DND-41 (cell line): ENCODE data around the gene TMEM242.

Source experiments
- ATAC-seq: fragments of 200-7000 bp; cut with Tn5 transposase; 3 replicates; pipeline ENCODE4 v1.9.1; 2021; ENCODE audit warnings: low read depth; ENCODE audit not compliant: insufficient read depth
- DNase-seq: peaks from one replicate; pipeline ENCODE4 v3.0.0-alpha.2; 2020
- H2AFZ ChIP-seq: 2 replicates; pipeline ENCODE4 v1.6.0; 2012; ENCODE audit warnings: low read depth, low read length
- H3K27ac ChIP-seq: 2 replicates; pipeline ENCODE4 v1.5.1; 2012; ENCODE audit warnings: low read length, inconsistent platforms
- H3K27me3 ChIP-seq: fragments of 200-600 bp; sonication (generic); 2 replicates; pipeline ENCODE4 v1.6.0; 2012; ENCODE audit warnings: low read length, mild to moderate bottlenecking, inconsistent platforms; ENCODE audit not compliant: insufficient read depth, poor library complexity
- H3K36me3 ChIP-seq: 2 replicates; pipeline ENCODE4 v1.5.1; 2012; ENCODE audit warnings: low read length, inconsistent platforms; ENCODE audit not compliant: insufficient read depth
- H3K4me1 ChIP-seq: 2 replicates; pipeline ENCODE4 v1.5.1; 2012; ENCODE audit warnings: mild to moderate bottlenecking, low read length; ENCODE audit not compliant: insufficient read depth
- H3K4me2 ChIP-seq: 2 replicates; pipeline ENCODE4 v1.6.0; 2012; ENCODE audit warnings: mild to moderate bottlenecking, moderate library complexity, low read length, inconsistent platforms; ENCODE audit not compliant: insufficient read depth
- H3K4me3 ChIP-seq, 2 experiments: fragments of 200-600 bp in 1 of 2; shearing (Covaris generic) in 1 of 2; 2 replicates each; pipeline ENCODE4 v1.5.1; 2012 to 2016; ENCODE audit warnings: inconsistent platforms in 2 of 2, low read length in 2 of 2, mild to moderate bottlenecking in 2 of 2, low read depth in 1 of 2, moderate library complexity in 1 of 2
- H3K79me2 ChIP-seq: 2 replicates; pipeline ENCODE4 v1.6.0; 2012; ENCODE audit warnings: low read length, inconsistent platforms; ENCODE audit not compliant: insufficient read depth
- H3K9ac ChIP-seq: 2 replicates; pipeline ENCODE4 v1.6.0; 2012; ENCODE audit warnings: low read depth, mild to moderate bottlenecking, inconsistent platforms, low read length, moderate library complexity
- H3K9me3 ChIP-seq: 2 replicates; pipeline ENCODE4 v1.5.1; 2012; ENCODE audit warnings: low read length, moderate library complexity, mild to moderate bottlenecking, inconsistent platforms; ENCODE audit not compliant: insufficient read depth, severe bottlenecking
- H4K20me1 ChIP-seq: 2 replicates; pipeline ENCODE4 v1.6.0; 2012; ENCODE audit warnings: low read length; ENCODE audit not compliant: insufficient read depth
- EZH2 ChIP-seq: IDR thresholded peaks from 3 replicates; pipeline ENCODE4 v1.6.1; 2012; ENCODE audit warnings: borderline replicate concordance, low read depth, mild to moderate bottlenecking, moderate library complexity, low read length, inconsistent platforms; ENCODE audit not compliant: severe bottlenecking
- TF ChIP-seq, protein P1 (sequence below): IDR thresholded peaks from 2 replicates; pipeline ENCODE4 v1.5.1; 2012; ENCODE audit warnings: borderline replicate concordance, low read length, moderate library complexity, mild to moderate bottlenecking; ENCODE audit not compliant: poor library complexity, severe bottlenecking; ENCODE audit errors: extremely low read depth

The TMEM242 gene

DNA sequence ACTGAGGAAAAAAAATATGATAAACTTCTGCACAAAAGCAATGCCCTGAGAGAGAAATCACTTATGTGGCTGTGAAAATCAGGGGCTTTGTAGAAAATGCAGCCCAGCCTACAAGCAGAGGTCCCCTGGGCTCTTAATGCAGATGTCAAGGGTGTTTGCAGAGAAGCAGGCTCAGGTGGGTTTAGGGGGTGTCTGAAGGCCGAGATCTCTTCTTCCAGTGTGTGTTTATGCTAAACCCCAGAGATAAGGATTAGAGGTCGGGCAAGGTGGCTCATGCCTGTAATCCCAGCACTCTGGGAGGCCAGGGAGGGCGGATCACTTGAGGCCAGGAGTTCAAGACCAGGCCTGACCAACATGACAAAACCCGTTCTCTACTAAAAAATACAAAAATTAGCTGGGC lies 78.5 kb downstream of the TMEM242 start:
- TF ChIP-seq, protein P1, sequence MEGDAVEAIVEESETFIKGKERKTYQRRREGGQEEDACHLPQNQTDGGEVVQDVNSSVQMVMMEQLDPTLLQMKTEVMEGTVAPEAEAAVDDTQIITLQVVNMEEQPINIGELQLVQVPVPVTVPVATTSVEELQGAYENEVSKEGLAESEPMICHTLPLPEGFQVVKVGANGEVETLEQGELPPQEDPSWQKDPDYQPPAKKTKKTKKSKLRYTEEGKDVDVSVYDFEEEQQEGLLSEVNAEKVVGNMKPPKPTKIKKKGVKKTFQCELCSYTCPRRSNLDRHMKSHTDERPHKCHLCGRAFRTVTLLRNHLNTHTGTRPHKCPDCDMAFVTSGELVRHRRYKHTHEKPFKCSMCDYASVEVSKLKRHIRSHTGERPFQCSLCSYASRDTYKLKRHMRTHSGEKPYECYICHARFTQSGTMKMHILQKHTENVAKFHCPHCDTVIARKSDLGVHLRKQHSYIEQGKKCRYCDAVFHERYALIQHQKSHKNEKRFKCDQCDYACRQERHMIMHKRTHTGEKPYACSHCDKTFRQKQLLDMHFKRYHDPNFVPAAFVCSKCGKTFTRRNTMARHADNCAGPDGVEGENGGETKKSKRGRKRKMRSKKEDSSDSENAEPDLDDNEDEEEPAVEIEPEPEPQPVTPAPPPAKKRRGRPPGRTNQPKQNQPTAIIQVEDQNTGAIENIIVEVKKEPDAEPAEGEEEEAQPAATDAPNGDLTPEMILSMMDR: no peak
- TF ChIP-seq EZH2: no peak
- H3K79me2 ChIP-seq: no peaks in the 10 kb centered on the region
- H3K36me3 ChIP-seq: no peaks in the 10 kb centered on the region
- H3K4me1 ChIP-seq: no peaks in the 10 kb centered on the region
- no peak for ATAC-seq
- DNase-seq: no peak
- H3K27me3 ChIP-seq: no peaks in the 10 kb centered on the region
- H4K20me1 ChIP-seq: no peaks in the 10 kb centered on the region
- no peak overlapping the region for H3K4me3 ChIP-seq
- H2AFZ ChIP-seq: no peak overlapping the region
- no peak overlapping the region for H3K4me2 ChIP-seq
- H3K27ac ChIP-seq: no peak overlapping the region
- H3K9me3 ChIP-seq: peaks cover 4% of the 10 kb centered on the region
- no peak overlapping the region for H3K9ac ChIP-seq

DNA sequence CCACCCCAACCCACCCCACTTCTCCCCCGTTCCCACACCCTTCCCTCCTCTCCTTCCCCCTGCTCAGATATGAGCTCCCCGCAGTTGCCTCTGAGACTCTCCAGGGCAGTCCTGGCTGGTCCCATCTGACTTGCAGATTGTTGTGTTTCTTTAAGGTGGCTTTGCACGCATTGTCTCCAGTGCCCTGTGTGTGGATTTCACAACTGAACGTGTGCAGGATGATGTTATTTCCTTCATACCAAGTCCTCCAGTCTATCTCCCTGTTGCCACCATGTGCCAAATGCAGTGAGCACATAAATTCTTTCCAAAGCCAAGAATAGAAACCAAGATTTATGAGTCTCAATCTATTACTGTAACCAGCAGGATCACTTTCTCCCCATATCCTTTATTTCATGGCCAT lies 79.1 kb downstream of the TMEM242 start:
- ATAC-seq: no peak
- Histone ChIP-seq H3K4me2 (no peak overlapping the region), H3K9ac (no peak overlapping the region)

DNA sequence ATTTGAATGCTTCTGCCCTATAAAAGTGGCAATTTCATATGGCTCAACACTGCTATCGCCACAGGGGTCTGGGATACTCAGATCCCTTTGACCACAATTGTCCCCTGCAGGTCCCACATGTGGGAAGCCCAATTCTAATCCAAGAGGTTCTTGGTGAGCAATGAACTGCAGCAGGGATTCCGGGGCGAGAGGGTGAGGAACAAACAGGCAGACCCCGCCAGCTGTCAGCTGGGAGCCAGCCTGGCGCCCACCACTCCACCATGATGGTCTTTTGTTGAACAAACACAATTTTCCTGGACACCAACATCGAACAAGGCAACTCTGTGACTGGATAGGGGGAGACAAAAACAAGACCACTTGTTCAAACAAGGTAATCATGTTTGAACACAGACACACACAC lies 80.5 kb downstream of the TMEM242 start:
- Histone ChIP-seq H3K79me2 (no peaks in the 10 kb centered on the region), H3K27me3 (no peaks in the 10 kb centered on the region), H4K20me1 (no peaks in the 10 kb centered on the region), H3K9me3 (no peaks in the 10 kb centered on the region), H3K4me3 (no peak overlapping the region), H3K4me1 (no peaks in the 10 kb centered on the region), H2AFZ (no peak overlapping the region), H3K9ac (no peak overlapping the region), H3K27ac (no peak overlapping the region), H3K36me3 (no peaks in the 10 kb centered on the region), H3K4me2 (no peak overlapping the region)
- no peak for TF ChIP-seq EZH2
- TF ChIP-seq, protein P1: no peak
- no peak for ATAC-seq
- DNase-seq: no peak

More for the DNA sequence above, 79.1 kb downstream of the TMEM242 start:
- H3K27me3 ChIP-seq: no peaks in the 10 kb centered on the region
- no peak overlapping the region for H2AFZ ChIP-seq
- no peak overlapping the region for H3K4me3 ChIP-seq
- no peak for DNase-seq
- no peaks in the 10 kb centered on the region for H3K36me3 ChIP-seq
- TF ChIP-seq EZH2: no peak
- TF ChIP-seq, protein P1: no peak
- no peaks in the 10 kb centered on the region for H3K4me1 ChIP-seq
- H3K79me2 ChIP-seq: no peaks in the 10 kb centered on the region
- H3K9me3 ChIP-seq: peaks cover 4% of the 10 kb centered on the region
- H4K20me1 ChIP-seq: no peaks in the 10 kb centered on the region
- no peak overlapping the region for H3K27ac ChIP-seq

DNA sequence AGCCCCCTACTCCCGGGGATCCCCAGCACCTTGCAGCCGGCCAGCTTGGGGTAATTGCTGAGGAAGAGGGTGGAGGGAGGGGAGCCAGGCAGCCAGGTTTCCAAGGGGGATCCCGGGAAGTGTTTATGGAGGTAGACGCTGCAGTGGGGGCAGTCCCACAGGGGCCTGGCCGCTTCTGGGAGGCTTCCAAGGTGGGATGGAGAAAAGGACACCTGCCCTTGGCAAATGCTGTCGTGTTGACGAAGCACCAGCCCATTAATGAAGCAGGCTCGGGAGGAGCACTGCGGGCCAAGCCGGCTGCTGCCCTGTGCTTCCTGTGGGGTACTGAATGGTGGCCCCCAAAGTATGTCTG lies 82.4 kb downstream of the TMEM242 start:
- no peaks in the 10 kb centered on the region for H3K9me3 ChIP-seq
- no peak overlapping the region for H2AFZ ChIP-seq
- ATAC-seq: no peak
- no peak overlapping the region for H3K27ac ChIP-seq
- H3K27me3 ChIP-seq: no peaks in the 10 kb centered on the region
- no peak overlapping the region for H3K4me3 ChIP-seq
- no peaks in the 10 kb centered on the region for H3K36me3 ChIP-seq
- no peak overlapping the region for H3K9ac ChIP-seq
- H3K4me1 ChIP-seq: no peaks in the 10 kb centered on the region
- no peak for TF ChIP-seq EZH2
- TF ChIP-seq, protein P1: no peak
- no peaks in the 10 kb centered on the region for H4K20me1 ChIP-seq
- no peak overlapping the region for H3K4me2 ChIP-seq
- DNase-seq: no peak
- no peaks in the 10 kb centered on the region for H3K79me2 ChIP-seq
